ENCODE results near the gene FKBP3.

The FKBP3 gene

GRCh38 chr14:45073231-45073879 lies 60.9 kb downstream of the FKBP3 start:
- H3K27ac ChIP-seq: no peak overlapping the region
- no peak overlapping the region for H3K4me3 ChIP-seq
- no peaks in the 10 kb centered on the region for H3K27me3 ChIP-seq
- H3K9me3 ChIP-seq: no peaks in the 10 kb centered on the region
- H3K36me3 ChIP-seq: peaks cover 20 to 32% (median 21%) of the 10 kb centered on the region in 3 donors
- H3K4me1 ChIP-seq: no peaks in the 10 kb centered on the region
- no peak for DNase-seq
- intact Hi-C loops (cut with DNase I; ENCODE audit: low total_unique reads): no loop called here
- TF ChIP-seq, protein P1, sequence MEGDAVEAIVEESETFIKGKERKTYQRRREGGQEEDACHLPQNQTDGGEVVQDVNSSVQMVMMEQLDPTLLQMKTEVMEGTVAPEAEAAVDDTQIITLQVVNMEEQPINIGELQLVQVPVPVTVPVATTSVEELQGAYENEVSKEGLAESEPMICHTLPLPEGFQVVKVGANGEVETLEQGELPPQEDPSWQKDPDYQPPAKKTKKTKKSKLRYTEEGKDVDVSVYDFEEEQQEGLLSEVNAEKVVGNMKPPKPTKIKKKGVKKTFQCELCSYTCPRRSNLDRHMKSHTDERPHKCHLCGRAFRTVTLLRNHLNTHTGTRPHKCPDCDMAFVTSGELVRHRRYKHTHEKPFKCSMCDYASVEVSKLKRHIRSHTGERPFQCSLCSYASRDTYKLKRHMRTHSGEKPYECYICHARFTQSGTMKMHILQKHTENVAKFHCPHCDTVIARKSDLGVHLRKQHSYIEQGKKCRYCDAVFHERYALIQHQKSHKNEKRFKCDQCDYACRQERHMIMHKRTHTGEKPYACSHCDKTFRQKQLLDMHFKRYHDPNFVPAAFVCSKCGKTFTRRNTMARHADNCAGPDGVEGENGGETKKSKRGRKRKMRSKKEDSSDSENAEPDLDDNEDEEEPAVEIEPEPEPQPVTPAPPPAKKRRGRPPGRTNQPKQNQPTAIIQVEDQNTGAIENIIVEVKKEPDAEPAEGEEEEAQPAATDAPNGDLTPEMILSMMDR (IDR thresholded peaks at IDR 0.05): no peak

DNA sequence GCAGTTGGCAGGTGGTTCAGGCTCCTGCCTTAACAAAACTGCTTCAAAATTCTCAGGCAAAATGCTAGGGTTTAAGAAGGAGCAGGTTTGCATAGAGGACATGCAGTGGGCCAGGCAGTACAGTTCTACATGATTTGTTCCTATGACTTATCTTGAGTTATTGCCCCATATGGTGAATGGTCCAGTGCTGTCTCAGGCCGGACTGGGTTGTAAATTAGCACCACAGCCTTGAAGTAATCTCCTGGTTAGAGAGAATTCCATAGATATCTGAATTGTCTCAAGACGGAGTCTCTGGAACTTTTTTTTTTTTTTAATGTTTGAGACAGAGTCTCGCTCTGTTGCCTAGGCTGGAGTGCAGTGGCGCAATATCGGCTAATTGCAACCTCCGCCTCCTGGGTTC lies 62.2 kb downstream of the FKBP3 start:
- Histone ChIP-seq H3K36me3 (peaks cover 21 to 32% (median 24%) of the 10 kb centered on the region in 3 donors), H3K27ac (no peak overlapping the region), H3K9me3 (no peaks in the 10 kb centered on the region), H3K4me3 (no peak overlapping the region), H3K27me3 (no peaks in the 10 kb centered on the region), H3K4me1 (no peaks in the 10 kb centered on the region)
- TF ChIP-seq, protein P1 (IDR thresholded peaks at IDR 0.05): no peak
- intact Hi-C loops (cut with DNase I; ENCODE audit: low total_unique reads): no loop called here
- DNase-seq: no peak

- TF ChIP-seq, protein P1 (IDR thresholded peaks at IDR 0.05): no peak
- H3K9me3 ChIP-seq: no peaks in the 10 kb centered on the region
- intact Hi-C loops (cut with DNase I; ENCODE audit: low total_unique reads): no loop called here
- H3K27me3 ChIP-seq: no peaks in the 10 kb centered on the region
- DNase-seq: no peak
- no peak overlapping the region for H3K27ac ChIP-seq
- peaks cover 21 to 32% (median 24%) of the 10 kb centered on the region in 3 donors for H3K36me3 ChIP-seq
- H3K4me1 ChIP-seq: peaks cover 0 to 6% (median 3%) of the 10 kb centered on the region in 4 donors
- no peak overlapping the region for H3K4me3 ChIP-seq
These were observed 64.1 kb downstream of the FKBP3 start for GRCh38 chr14:45070215-45070614.

DNA sequence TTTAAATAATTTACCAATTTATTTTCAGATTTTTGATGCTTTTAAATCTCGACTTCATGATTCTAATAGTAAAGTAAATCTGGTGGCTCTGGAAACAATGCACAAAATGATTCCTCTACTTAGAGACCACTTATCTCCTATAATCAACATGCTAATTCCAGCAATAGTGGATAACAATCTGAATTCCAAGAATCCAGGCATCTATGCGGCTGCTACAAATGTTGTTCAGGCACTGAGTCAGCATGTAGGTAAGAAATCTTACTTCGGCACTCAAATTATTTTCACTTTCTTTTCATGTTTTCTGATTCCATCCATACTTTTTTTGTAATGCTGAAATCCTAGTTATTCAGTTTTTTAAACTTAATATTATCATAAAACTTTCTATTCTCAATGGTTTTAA lies 65.9 kb downstream of the FKBP3 start:
- intact Hi-C loops (cut with DNase I; ENCODE audit: low total_unique reads): no loop called here
- Histone ChIP-seq H3K27ac (no peak overlapping the region), H3K36me3 (peaks cover 17 to 32% (median 21%) of the 10 kb centered on the region in 3 donors), H3K4me3 (no peak overlapping the region), H3K9me3 (no peaks in the 10 kb centered on the region), H3K4me1 (peaks cover 0 to 6% (median 3%) of the 10 kb centered on the region in 4 donors), H3K27me3 (no peaks in the 10 kb centered on the region)
- TF ChIP-seq, protein P1 (IDR thresholded peaks at IDR 0.05): no peak
- DNase-seq: no peak

- no peak overlapping the region for H3K27ac ChIP-seq
- no peak overlapping the region for H3K4me3 ChIP-seq
- no peaks in the 10 kb centered on the region for H3K9me3 ChIP-seq
- H3K27me3 ChIP-seq: no peaks in the 10 kb centered on the region
- intact Hi-C loops (cut with DNase I; ENCODE audit: low total_unique reads): no loop called here
- peaks cover 0 to 6% (median 3%) of the 10 kb centered on the region in 4 donors for H3K4me1 ChIP-seq
- TF ChIP-seq, protein P1 (IDR thresholded peaks at IDR 0.05): no peak
- DNase-seq: no peak
- peaks cover 13 to 24% (median 21%) of the 10 kb centered on the region in 3 donors for H3K36me3 ChIP-seq
These were observed 67.6 kb downstream of the FKBP3 start for GRCh38 chr14:45066667-45067066.
